Endothelial cell of umbilical vein (primary cell): ENCODE results near the gene EGFL6.
"Not testable (repeated sequence)": the region's sequence is repeated elsewhere in the genome, so short reads cannot be mapped to it uniquely, and the experiment has no call there.

Experiments
- EZH2 ChIP-seq: IDR thresholded peaks from 2 replicates; pipeline ENCODE4 v1.6.1; 2012; ENCODE audit warnings: borderline replicate concordance, low read depth, mild to moderate bottlenecking, moderate library complexity, low read length, inconsistent platforms; ENCODE audit not compliant: severe bottlenecking
- JUN ChIP-seq: IDR thresholded peaks from 2 replicates; pipeline ENCODE4 v1.6.1; 2011; ENCODE audit warnings: borderline replicate concordance, low read depth; ENCODE audit not compliant: insufficient read length, insufficient read depth
- POLR2A ChIP-seq: IDR thresholded peaks from 2 replicates; pipeline ENCODE4 v1.6.1; 2012; ENCODE audit warnings: low read depth, mild to moderate bottlenecking, control low read depth, low read length
- POLR2AphosphoS5 ChIP-seq: IDR thresholded peaks from 2 replicates; pipeline ENCODE4 v1.6.1; 2012; ENCODE audit warnings: low read depth, mild to moderate bottlenecking, control low read depth, low read length, moderate library complexity; ENCODE audit not compliant: insufficient read depth
- TF ChIP-seq, protein P1 (sequence below): IDR thresholded peaks from 2 replicates; pipeline ENCODE4 v1.6.1; 2011; ENCODE audit not compliant: insufficient read depth, insufficient read length
- TF ChIP-seq, protein P2 (sequence below), 2 donors: IDR thresholded peaks; 1 replicate in 1 of 2; 2 replicates in 1 of 2; pipeline ENCODE4 v1.5.1; 2011; ENCODE audit warnings: low read length in 2 of 2, mild to moderate bottlenecking in 2 of 2, moderate library complexity in 2 of 2, control low read depth in 1 of 2, inconsistent platforms in 1 of 2, low read depth in 1 of 2; ENCODE audit not compliant: insufficient read depth in 1 of 2; ENCODE audit errors: extremely low read depth in 1 of 2

DNA sequence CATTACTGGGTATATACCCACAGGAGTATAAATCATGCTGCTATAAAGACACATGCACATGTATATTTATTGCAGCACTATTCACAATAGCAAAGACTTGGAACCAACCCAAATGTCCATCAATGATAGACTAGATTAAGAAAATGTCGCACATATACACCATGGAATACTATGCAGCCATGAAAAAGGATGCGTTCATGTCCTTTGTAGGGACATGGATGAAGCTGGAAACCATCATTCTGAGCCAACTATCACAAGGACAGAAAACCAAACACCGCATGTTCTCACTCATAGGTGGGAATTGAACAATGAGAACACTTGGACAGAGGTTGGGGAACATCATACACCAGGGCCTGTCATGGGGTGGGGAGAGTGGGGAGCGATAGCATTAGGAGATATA lies 110.3 kb downstream of the EGFL6 start:
- TF ChIP-seq, protein P1, sequence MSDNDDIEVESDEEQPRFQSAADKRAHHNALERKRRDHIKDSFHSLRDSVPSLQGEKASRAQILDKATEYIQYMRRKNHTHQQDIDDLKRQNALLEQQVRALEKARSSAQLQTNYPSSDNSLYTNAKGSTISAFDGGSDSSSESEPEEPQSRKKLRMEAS = not testable (repeated sequence)
- TF ChIP-seq POLR2A, JUN, POLR2AphosphoS5, EZH2: not testable (repeated sequence)
- TF ChIP-seq, protein P2, sequence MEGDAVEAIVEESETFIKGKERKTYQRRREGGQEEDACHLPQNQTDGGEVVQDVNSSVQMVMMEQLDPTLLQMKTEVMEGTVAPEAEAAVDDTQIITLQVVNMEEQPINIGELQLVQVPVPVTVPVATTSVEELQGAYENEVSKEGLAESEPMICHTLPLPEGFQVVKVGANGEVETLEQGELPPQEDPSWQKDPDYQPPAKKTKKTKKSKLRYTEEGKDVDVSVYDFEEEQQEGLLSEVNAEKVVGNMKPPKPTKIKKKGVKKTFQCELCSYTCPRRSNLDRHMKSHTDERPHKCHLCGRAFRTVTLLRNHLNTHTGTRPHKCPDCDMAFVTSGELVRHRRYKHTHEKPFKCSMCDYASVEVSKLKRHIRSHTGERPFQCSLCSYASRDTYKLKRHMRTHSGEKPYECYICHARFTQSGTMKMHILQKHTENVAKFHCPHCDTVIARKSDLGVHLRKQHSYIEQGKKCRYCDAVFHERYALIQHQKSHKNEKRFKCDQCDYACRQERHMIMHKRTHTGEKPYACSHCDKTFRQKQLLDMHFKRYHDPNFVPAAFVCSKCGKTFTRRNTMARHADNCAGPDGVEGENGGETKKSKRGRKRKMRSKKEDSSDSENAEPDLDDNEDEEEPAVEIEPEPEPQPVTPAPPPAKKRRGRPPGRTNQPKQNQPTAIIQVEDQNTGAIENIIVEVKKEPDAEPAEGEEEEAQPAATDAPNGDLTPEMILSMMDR (IDR thresholded peaks at IDR 0.05; ENCODE audit: extremely low read depth in 1 of 2, insufficient read depth in 1 of 2, low read depth in 1 of 2, low read length in 2 of 2) = not testable (repeated sequence)
